K562 (cell line): ENCODE measurements around the gene SP6. TPM values are rescaled to one million over a fixed set of nuclear protein-coding genes. Genes with fewer than 3 reads are reported as not detected.
A peak's percentile ranks its signal among the peaks of the same experiment; 100 is the strongest.

ENCODE experiments used
- ATAC-seq: fragments of 200-7000 bp; cut with Tn5 transposase; 3 replicates; pipeline ENCODE4 v1.9.1; 2020; ENCODE audit warnings: moderate library complexity
- BruUV-seq: library from RNA; stranded (reverse); fragments of 400-500 nt; replicated peaks from 2 replicates; lab custom pipeline; 2021; lab: Mats Ljungman, UMichigan
- CTCF ChIA-PET: fragments of 300-600 bp; formaldehyde crosslinking; extraction: SDS; loops from one replicate; lab custom pipeline; 2021; ENCODE audit warnings: low intra/inter-chr PET ratio; lab: Yijun Ruan, JAX
- POLR2A ChIA-PET: fragments of 300-600, 350-650 bp; sonication (Branson Sonifier 250); formaldehyde crosslinking; extraction: SDS; loops from one replicate; lab custom pipeline; 2021; ENCODE audit warnings: antibody characterized with exemption, inconsistent platforms; lab: Yijun Ruan, JAX
- DNase-seq, 4 experiments: peaks; one replicate each; pipeline versions ENCODE4 v3.0.0 to v3.0.0-alpha.2; 2011 to 2018; ENCODE audit warnings: low spot score in 3 of 4, mixed read lengths in 3 of 4; ENCODE audit errors: extremely low read depth in 1 of 4
- FAIRE-seq: peaks from 2 replicates; lab custom pipeline; 2011; peaks lifted over from hg19 to GRCh38; lab: Jason Lieb, UNC
- H2AFZ ChIP-seq: 2 replicates; pipeline ENCODE4 v1.6.0; 2011; ENCODE audit warnings: low read depth, low read length, control low read depth, inconsistent platforms
- H3K27ac ChIP-seq: fragments of 200-600 bp; 3 replicates; pipeline ENCODE4 v1.8.0; 2011; ENCODE audit warnings: low read depth, mild to moderate bottlenecking, control low read depth, inconsistent platforms, low read length, moderate library complexity, mixed read lengths; ENCODE audit errors: extremely low read depth
- H3K27me3 ChIP-seq, 2 experiments: fragments of 300-600 bp in 1 of 2; 2 replicates in 1 of 2; 3 replicates in 1 of 2; pipeline versions ENCODE4 v1.6.0 to v1.8.0; 2011; ENCODE audit warnings: inconsistent platforms in 2 of 2, low read length in 2 of 2, mild to moderate bottlenecking in 1 of 2, mixed read lengths in 1 of 2, moderate library complexity in 1 of 2; ENCODE audit not compliant: control insufficient read depth in 2 of 2, insufficient read depth in 2 of 2
- H3K36me3 ChIP-seq: fragments of 300-600 bp; 3 replicates; pipeline ENCODE4 v1.8.0; 2011; ENCODE audit warnings: mild to moderate bottlenecking, low read length, inconsistent platforms; ENCODE audit not compliant: control insufficient read depth, insufficient read depth
- H3K4me1 ChIP-seq, 2 experiments: fragments of 200-600 bp in 1 of 2; replicated peaks in 1 of 2; 2 replicates in 1 of 2; 3 replicates in 1 of 2; pipeline versions ENCODE4 v1.5.1 to v1.8.0; 2011; ENCODE audit warnings: inconsistent platforms in 2 of 2, low read length in 2 of 2, mild to moderate bottlenecking in 1 of 2, mixed read lengths in 1 of 2, moderate library complexity in 1 of 2; ENCODE audit not compliant: control insufficient read depth in 2 of 2, insufficient read depth in 2 of 2
- H3K4me2 ChIP-seq: 2 replicates; pipeline ENCODE4 v1.6.1; 2011; ENCODE audit warnings: low read length, control low read depth, inconsistent platforms, mixed read lengths; ENCODE audit not compliant: insufficient read depth
- H3K4me3 ChIP-seq: fragments of 200-600 bp; sonication (generic), shearing (Covaris generic); 2 replicates; pipeline ENCODE4 v1.5.1; 2016; ENCODE audit warnings: control low read depth, inconsistent platforms
- H3K79me2 ChIP-seq: fragments of 200-600 bp; 3 replicates; pipeline ENCODE4 v1.8.0; 2011; ENCODE audit warnings: low read length, inconsistent platforms; ENCODE audit not compliant: control insufficient read depth, insufficient read depth
- H3K9ac ChIP-seq, 2 experiments: 2 replicates each; pipeline versions ENCODE4 v1.6.0 to v1.6.1; 2011; ENCODE audit warnings: low read depth in 2 of 2, low read length in 2 of 2, control low read depth in 1 of 2, inconsistent platforms in 1 of 2, mild to moderate bottlenecking in 1 of 2, mixed read lengths in 1 of 2; ENCODE audit not compliant: insufficient read depth in 1 of 2
- H3K9me1 ChIP-seq: one replicate; pipeline ENCODE4 v1.6.0; 2011; ENCODE audit warnings: inconsistent platforms, mild to moderate bottlenecking, low read length, moderate library complexity; ENCODE audit not compliant: control insufficient read depth, insufficient read depth
- H3K9me3 ChIP-seq: replicated peaks from 2 replicates; pipeline ENCODE4 v1.5.1; 2011; ENCODE audit warnings: low read depth, low read length, inconsistent platforms; ENCODE audit not compliant: control insufficient read depth, insufficient read depth
- H4K20me1 ChIP-seq: replicated peaks from 2 replicates; pipeline ENCODE4 v1.6.1; 2011; ENCODE audit warnings: low read length, inconsistent platforms, mixed read lengths; ENCODE audit not compliant: control insufficient read depth, insufficient read depth
- ARID4B ChIP-seq: sonication (generic); formaldehyde crosslinking; IDR thresholded peaks from 2 replicates; pipeline ENCODE4 v1.8.0; 2022; ENCODE audit warnings: mild to moderate bottlenecking, missing genetic modification reagents
- CHD1 ChIP-seq: fragments of 200-600 bp; sonication (generic); IDR thresholded peaks from one replicate; pipeline ENCODE4 v1.6.1; 2012; ENCODE audit warnings: mild to moderate bottlenecking, moderate library complexity, low read length, inconsistent platforms
- SAP30 ChIP-seq: fragments of 200-600 bp; sonication (generic); IDR thresholded peaks from 2 replicates; pipeline ENCODE4 v1.6.1; 2012; ENCODE audit warnings: borderline replicate concordance, low read depth, mild to moderate bottlenecking, moderate library complexity, low read length, control low read depth, inconsistent platforms; ENCODE audit not compliant: insufficient read depth, poor library complexity, severe bottlenecking
- SRF ChIP-seq, 2 experiments: fragments of 250-450, 450-650 bp in 1 of 2; sonication (Bioruptor Pico) in 1 of 2; sonication (generic) in 1 of 2; formaldehyde crosslinking; IDR thresholded peaks; 2 replicates each; pipeline versions ENCODE4 v1.5.0 to v1.5.1; 2020 to 2022; ENCODE audit warnings: mild to moderate bottlenecking in 1 of 2, missing genetic modification reagents in 1 of 2
- UBTF ChIP-seq, 2 experiments: IDR thresholded peaks; 2 replicates each; pipeline ENCODE4 v1.6.1; 2012; ENCODE audit warnings: improper control_type of control experiment in 2 of 2, low read depth in 2 of 2, low read length in 2 of 2, borderline replicate concordance in 1 of 2
- ZNF830 ChIP-seq: fragments of 250-450 bp; sonication (Bioruptor Pico); IDR thresholded peaks from 2 replicates; pipeline ENCODE4 v1.5.0; 2021; ENCODE audit warnings: mild to moderate bottlenecking
- WGBS: fragments of 100-300 bp; shearing (Covaris generic); methylation state at CpG from one replicate; pipeline ENCODE4 v1.1.6; 2016; ENCODE audit warnings: low coverage, mixed read lengths; ENCODE audit not compliant: insufficient coverage; ENCODE audit errors: missing lambda C conversion rate; 5-methylcytosine and 5-hydroxymethylcytosine counted together
- in situ Hi-C: fragments of 300-500 bp; cut with MboI; formaldehyde crosslinking; loops from 4 replicates; pipeline ENCODE4 v1.15.0; 2018; ENCODE audit warnings: inconsistent platforms, mixed read lengths
- intact Hi-C: fragments of 100-400 bp; cut with micrococcal nuclease; formaldehyde crosslinking; loops from 2 replicates; pipeline ENCODE4 v1.14.2; 2022
- polyA plus RNA-seq, 8 experiments: library from polyadenylated mRNA; depleted of rRNA in 4 of 8; stranded (reverse) in 5 of 8; unstranded in 3 of 8; fragments of >200 nt; fragmentation: Nextera tagmentation in 2 of 8; fragmentation: Illumina TruSeq in 1 of 8; extraction: Ambion mirVana in 2 of 8; extraction: Trizol in 1 of 8; gene quantifications; 2 replicates each; pipeline versions ENCODE4 v1.2.1 to v1.2.3, GENCODE V29; 2011 to 2014; ENCODE audit warnings: inconsistent platforms in 1 of 8, missing spikeins in 1 of 8
- total RNA-seq, 7 experiments: library from RNA; depleted of rRNA in 6 of 7; stranded (reverse); fragments of >200 nt in 6 of 7; fragmentation: Illumina TruSeq in 2 of 7; extraction: Trizol in 2 of 7; gene quantifications; 2 replicates each; pipeline versions ENCODE4 v1.2.1 to v1.2.3, GENCODE V29; 2011 to 2021; ENCODE audit warnings: low replicate concordance in 1 of 7
- TF ChIP-seq, protein P1 (sequence below): fragments of 200-800 bp; sonication (Bioruptor generic); IDR thresholded peaks from 2 replicates; pipeline ENCODE4 v1.6.1; 2017; ENCODE audit warnings: missing genetic modification characterization, missing compliant biosample characterization
- TF ChIP-seq, protein P2 (sequence below): sonication (generic); formaldehyde crosslinking; IDR thresholded peaks from 2 replicates; pipeline ENCODE4 v1.9.0; 2022; ENCODE audit warnings: mild to moderate bottlenecking, missing genetic modification reagents

SP6 gene
- total and polyA plus RNA-seq, 9 of the 15 experiments (the other 6 are each of a cell fraction or from before 2014, with no cell fraction given) = 0.11 to 7.9 (median 2.2) TPM

DNA sequence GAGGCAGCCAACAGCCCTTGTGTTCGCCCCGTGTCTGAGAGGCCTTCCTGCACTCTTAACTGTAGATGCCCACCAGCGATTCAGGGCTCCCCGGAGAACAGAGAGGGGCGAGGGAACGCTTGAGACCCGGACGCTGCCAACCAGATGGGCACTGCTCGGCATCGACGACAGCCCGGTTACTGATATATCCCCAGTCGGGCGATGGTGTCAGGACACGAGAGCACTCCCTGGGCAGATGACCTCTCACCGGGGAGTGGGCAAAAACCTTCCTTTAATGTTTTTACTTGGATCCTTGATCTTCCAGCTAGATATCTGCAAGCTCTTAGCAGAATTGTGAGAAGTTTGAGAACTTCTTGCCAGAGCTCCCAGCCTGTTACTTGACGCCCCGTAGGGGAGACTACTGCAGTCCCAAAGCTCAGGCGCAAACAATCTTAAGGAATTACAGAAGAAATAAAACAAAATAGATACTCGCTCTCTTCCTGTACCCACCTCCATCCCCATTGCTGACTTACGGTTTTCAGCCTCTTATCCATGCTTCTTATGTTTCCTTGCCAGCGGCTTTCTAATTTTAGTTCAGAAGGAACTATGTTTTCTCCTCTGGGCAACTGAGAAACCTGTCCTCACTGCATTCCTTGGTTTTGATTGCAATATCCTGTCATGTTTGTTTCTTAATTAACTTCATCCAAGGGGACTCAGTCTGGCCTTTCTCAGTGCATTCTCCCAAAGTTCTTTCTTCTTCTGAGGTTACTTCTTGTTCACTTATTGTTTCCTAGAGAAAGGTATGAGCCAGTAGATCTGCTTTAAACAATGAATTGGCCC lies 45.9 kb upstream of the SP6 start:
- peaks cover 19% of the 10 kb centered on the region; the same call in 2 of the 3 replicates for H3K36me3 ChIP-seq
- CTCF ChIA-PET = interaction anchor here (0.6 kb wide), 1 partner anchor 178 kb away, joined by 3 read pairs; no protein-coding TSS in a partner anchor
- peak overlapping the region; percentile 76 for H2AFZ ChIP-seq
- no peaks in the 10 kb centered on the region for H3K9me1 ChIP-seq
- no peak for ATAC-seq
- H3K9ac ChIP-seq = peak overlapping the region; percentile 97 to 100
- no peaks in the 10 kb centered on the region for H4K20me1 ChIP-seq
- no TSS peak for BruUV-seq
- in situ Hi-C loops (no loop called here), intact Hi-C loops (no loop called here)
- peak overlapping the region; percentile 98 for H3K4me2 ChIP-seq
- no peaks in the 10 kb centered on the region for H3K9me3 ChIP-seq
- POLR2A ChIA-PET = interaction anchor here (0.7 to 1.5 kb wide), 5 partner anchors 8 to 65 kb away, joined by 3 to 11 read pairs (median 3); partner anchors contain the start of genes LRRC46, MRPL10 and SCRN2
- WGBS = under 1% methylated on average over 22 of the region's 22 CpGs
- peak overlapping the region; percentile 90 for H3K27ac ChIP-seq
- peak overlapping the region; percentile 83 for H3K4me3 ChIP-seq
- no peak for FAIRE-seq
- peak in 1 of 4 experiments; percentile 21 for DNase-seq
- peaks cover 30% of the 10 kb centered on the region for H3K79me2 ChIP-seq
- peaks cover 10 to 23% of the 10 kb centered on the region in 2 experiments; a peak in 4 of 5 replicates for H3K4me1 ChIP-seq
- H3K27me3 ChIP-seq = no peaks in the 10 kb centered on the region
- TF ChIP-seq SRF (CRISPR knock-in tag; IDR thresholded peaks at IDR 0.05) (no peak), UBTF (IDR thresholded peaks at IDR 0.05; ENCODE audit: borderline replicate concordance in 1 of 2, low read depth in 2 of 2, low read length in 2 of 2) (0 out of 4 replicates have a peak, but pooled peaks of 1 of the 2 experiments have one; percentile 34), CHD1 (peak; percentile 70), ZNF830 (CRISPR knock-in tag) (0 out of 2 replicates have a peak, but pooled peaks have one; percentile 73), SAP30 (peak; percentile 1), ARID4B (CRISPR knock-in tag) (peak; percentile 77)
- TF ChIP-seq, protein P1, sequence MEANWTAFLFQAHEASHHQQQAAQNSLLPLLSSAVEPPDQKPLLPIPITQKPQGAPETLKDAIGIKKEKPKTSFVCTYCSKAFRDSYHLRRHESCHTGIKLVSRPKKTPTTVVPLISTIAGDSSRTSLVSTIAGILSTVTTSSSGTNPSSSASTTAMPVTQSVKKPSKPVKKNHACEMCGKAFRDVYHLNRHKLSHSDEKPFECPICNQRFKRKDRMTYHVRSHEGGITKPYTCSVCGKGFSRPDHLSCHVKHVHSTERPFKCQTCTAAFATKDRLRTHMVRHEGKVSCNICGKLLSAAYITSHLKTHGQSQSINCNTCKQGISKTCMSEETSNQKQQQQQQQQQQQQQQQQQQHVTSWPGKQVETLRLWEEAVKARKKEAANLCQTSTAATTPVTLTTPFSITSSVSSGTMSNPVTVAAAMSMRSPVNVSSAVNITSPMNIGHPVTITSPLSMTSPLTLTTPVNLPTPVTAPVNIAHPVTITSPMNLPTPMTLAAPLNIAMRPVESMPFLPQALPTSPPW = peak; percentile 7; the same call in 1 of the 2 replicates
- TF ChIP-seq, protein P2, sequence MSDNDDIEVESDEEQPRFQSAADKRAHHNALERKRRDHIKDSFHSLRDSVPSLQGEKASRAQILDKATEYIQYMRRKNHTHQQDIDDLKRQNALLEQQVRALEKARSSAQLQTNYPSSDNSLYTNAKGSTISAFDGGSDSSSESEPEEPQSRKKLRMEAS = 0 out of 2 replicates have a peak, but pooled peaks have one; percentile 32
